ENCODE data around the gene FTH1.
"Not testable (repeated sequence)": the region's sequence is repeated elsewhere in the genome, so short reads cannot be mapped to it uniquely, and the experiment has no call there.

The FTH1 gene

DNA sequence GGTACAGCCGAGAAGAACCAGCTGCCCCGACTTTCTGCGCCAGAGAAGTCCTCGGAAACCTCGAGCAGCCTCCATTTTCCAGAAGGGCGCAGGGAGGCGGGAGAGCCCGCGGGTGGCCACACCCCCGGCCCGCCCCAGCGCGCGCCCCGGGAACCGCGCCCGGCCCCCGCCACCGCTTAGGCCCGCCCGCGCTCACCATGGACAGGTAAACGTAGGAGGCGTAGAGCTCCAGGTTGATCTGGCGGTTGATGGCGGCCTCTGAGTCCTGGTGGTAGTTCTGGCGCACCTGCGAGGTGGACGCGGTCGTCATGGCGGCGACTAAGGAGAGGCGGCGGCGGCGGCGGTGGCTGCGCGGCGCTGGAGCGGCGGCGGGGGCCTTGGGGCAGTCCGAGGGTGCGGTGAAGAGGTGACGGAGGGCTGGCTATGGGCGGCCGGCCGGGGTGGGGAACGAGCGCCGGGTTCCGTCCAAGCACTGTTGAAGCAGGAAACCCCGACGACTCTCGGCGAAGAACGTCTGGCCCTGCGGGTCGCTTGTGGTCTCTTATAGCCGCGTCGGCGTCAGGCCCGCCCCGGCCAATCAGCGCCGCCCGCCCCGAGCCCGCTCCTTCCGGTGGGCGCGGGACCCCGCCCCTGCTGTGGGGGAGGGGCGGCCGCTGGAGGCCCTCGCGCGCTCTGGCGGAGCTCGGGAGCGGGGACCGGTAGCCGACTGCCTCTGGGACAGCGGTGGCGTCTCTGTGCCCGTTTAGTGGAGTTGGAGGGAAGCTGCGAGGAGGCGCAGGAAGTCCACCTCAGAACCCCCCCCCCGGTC, at the start of gene FTH1:
FTH1 (minus strand) TSS at position 519 of the 808 bp plus-strand sequence; CDS start at position 310, 209 bp downstream.
- peak; percentile 93 for DNase-seq (ENCODE audit: low spot score)

DNA sequence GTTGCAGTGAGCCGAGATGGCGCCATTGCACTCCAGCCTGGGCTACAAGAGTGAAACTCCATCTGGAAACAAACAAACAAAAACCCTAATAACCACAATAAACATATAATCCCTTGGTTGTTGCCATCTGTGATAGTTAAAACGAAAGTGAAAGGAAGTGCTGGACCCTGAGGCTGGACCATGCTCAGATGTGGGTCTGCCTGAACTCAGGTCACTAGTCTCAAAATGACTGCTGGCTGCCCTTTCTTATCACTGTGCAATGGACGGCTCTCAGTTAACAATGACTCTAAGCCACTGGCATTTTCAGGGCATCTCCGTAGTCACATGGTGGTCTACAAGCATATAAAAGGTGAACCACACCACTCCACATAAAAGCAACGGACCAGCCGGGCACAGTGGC, 48.2 kb upstream of the FTH1 start:
- DNase-seq (ENCODE audit: low spot score) = no peak

DNA sequence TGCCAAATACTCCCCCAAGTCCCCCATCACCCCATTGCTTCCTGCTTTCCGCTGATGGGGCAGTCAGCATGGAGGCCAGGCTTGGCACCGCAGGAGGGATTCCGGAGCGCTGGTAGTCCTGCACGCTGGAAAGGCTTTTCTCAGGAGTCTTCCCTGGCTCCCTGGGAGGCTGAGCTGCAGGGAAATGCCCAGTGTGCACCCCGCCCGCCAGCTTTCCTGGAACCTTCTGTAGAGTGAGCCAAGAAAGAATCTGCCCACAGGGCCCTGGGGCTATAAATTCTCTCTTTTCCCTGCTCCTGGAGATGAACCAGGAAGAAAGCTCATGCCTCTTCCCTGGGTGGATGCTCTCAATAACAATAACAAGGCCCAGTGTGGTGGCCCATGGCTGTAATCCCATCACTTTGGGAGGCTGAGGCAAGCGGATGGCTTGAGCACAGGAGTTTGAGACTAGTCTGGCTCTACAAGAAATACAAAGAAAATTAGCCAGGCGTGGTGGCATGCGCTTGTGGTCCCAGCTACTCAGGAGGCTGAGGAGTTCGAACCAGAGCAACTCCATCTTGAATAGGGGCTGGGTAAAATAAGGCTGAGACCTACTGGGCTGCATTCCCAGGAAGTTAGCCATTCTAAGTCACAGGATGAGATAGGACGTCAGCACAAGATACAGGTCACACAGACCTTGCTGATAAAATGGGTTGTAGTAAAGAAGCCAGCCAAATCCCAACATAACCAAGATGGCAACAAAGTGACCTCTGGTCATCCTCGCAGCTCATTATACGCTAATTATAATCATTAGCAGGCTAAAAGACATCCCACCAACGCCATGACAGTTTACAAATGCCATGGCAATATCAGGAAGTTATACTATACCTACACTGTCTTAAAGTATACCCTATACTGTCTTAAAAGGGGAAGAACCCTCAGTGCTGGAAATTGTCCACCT, 46.4 kb upstream of the FTH1 start:
- DNase-seq (ENCODE audit: low spot score) = no peak

DNA sequence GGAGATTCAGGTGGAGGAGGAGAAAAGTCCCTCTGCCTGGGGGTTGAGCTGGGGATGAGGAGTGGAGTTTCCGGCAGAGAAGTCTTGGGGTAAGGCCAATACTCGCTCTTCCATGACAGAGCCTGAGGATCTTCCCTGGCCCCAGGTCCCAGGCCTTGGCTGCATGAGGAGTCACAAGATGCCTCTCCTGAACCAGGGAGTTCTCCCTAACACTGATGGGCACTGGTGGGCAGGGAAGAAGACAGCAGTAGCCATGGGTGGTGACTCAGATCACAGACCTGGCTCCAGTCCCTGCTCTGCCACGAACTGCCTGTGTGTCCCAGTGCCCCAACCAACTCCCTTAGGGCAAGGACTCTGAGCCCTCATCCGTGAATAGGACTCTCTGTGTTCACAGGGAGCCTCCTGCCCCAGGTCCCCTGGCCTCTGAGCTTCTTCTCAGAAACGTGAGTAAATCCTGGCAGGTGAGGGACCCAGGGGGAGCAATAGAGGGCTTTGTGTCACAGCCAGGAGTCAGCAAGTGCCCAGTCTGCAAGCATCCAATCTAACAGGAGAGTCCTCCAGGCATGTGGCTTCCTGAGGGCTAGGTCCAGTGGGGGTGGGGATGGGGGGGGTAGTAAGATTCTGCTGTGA, 45.5 kb upstream of the FTH1 start:
- peak; percentile 23 for DNase-seq (ENCODE audit: low spot score)

DNA sequence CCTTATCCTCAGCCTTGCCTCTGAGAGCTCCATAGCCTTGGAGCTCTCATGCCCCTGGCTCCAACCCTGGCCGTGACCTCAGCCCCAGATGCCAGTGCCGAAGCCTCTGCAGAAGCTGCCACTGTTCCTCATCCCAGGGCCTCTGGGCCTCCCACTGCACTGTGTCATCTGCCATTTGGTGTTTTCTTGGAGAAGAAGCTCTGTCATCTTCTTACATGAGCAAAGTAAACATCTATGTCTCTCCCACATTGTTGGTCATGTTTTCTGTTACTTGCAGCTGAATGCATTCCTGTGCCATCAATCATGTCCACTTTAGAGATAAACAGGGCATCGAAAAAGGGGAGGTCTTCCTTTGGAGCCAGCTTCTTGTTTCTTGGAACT, 45.0 kb upstream of the FTH1 start:
- no peak for DNase-seq (ENCODE audit: low spot score)

DNA sequence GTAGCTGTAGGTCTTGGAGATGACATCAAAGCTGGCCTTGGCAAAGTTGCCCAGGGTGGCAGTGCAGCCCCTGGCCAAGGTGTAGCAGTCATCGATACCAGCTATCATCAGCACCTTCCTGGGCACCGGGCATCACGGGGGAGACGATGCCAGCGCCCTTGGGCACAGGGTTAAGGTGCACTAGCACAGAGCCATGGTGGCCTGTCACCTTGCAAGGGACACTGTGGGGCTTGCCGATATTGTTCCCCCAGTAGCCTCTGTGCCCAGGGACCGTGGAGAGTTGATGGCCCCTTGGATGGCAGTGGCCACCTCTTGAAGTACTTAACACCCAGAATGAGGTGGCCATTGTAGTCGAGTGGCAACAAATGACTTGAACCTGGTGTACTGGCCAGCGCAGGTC, 44.4 kb upstream of the FTH1 start:
- no peak for DNase-seq (ENCODE audit: low spot score)

DNA sequence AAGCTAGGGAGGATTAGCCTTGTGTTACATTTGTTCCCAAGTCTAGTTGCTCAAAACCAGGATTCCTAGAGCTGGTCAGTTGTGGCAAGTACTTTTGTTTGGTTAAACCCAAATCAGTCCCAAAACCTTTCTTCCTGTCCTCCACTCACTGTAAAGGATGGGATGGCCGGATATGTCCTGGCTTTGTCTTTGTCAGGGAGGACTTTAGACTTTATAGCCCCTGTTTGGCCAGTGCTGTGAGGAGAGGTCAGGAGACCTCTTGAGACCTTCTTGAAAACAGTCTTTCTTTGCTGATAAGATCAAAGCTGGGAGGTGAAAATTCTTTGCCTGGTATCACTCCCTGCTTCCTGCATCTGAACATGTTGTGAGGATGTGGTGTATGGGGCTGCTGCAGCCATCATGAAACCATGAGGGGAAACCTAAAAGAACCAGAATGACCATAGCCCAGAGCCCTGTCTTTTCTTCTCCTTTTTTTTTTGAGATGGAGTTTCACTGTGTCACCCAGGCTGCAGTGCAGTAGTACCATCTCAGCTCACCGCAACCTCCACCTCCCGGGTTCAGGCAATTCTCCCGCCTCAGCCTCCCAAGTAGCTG, 43.6 kb upstream of the FTH1 start:
- DNase-seq (ENCODE audit: low spot score) = no peak

DNA sequence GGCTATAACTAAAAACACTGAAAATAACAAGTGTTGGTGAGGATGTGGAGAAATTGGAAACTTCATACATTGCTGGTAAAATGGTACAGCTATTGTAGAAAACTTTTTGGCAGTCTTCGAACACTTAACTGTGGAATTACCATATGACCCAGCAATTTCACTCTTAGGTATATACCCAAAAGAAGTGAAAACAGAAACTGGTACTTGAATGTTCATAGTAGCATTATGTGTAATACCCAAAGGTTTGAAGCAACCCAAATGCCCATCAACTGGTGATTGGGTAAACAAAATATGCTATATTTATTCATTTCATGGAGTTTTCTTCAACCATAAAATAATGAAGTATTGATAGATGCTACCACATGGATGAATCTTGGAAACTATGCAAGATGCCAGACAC, 40.8 kb upstream of the FTH1 start:
- DNase-seq (ENCODE audit: low spot score) = no peak

DNA sequence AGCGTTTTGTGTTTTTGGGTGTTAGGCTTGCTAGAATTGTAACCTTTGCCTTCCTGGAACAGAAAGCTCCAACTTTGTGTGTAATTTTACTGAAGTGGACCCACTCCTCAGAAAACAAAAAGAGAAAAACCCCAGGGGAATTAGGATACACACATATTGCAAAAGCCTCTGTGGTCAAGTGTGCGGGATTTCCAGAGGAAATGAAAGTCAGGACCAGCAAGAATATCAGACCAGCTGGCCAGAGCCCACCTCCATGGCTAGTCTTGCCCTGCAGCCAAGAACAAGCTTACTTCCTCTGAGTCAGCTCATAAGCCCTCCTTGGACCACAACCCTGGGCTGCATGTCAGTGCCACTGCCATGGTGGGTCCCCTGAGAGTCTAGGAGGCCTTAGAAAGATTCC, 37.0 kb upstream of the FTH1 start:
- DNase-seq (ENCODE audit: low spot score) = peak; percentile 34

DNA sequence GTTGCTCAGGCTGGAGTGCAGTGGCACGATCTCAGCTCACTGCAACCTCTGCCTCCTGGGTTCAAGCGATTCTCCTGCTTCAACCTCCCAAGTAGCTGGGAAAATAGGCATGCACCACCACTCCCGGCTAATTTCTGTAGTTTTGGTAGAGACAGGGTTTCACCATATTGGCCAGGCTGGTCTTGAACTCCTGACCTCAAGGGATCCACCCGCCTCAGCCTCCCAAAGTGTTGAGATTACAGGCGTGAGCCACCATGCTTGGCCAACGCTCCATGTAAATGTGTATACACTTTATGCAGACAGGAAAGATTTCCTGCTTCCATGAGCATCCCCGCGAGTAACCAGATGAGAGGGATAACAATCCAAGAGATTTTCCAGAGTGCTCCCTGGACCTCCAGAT, 34.8 kb upstream of the FTH1 start:
- not testable (repeated sequence) for DNase-seq (ENCODE audit: low spot score)

DNA sequence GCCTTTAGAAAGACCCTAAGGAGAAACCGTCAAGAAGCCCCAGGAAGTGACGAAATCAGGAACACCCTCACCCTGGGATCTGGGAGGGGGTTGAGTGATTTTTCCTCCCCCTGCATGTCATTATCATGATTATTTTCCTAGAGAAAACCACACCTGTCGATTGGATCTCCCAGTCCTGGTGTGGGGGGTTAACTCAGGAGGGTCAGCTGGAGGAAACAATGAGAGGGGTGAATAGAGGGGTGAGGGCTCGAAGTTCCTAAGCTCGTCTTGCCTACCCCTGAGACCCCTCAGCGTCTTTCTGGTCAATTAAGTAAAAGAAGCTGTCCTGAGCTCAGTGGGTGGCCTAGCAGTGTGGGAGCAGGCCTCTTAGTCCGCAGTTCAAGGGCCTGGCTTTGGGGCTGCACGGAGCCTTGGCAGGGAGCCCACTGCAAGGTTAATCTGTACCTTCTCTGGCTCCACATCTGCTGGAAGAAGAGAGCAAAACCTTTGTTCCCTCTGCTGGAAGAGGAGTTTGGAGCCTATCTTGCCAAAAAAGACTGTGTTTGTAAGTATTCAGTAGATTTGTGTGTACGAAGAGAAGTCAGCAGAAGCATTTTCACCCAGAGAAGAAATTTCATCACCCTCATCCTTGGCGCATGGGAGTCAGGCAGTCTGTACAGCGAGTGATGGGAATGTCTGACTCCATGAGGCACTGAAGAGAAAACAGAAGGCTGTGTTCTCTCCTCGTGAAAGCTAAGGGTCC, 34.2 kb upstream of the FTH1 start:
- DNase-seq (ENCODE audit: low spot score) = no peak

DNA sequence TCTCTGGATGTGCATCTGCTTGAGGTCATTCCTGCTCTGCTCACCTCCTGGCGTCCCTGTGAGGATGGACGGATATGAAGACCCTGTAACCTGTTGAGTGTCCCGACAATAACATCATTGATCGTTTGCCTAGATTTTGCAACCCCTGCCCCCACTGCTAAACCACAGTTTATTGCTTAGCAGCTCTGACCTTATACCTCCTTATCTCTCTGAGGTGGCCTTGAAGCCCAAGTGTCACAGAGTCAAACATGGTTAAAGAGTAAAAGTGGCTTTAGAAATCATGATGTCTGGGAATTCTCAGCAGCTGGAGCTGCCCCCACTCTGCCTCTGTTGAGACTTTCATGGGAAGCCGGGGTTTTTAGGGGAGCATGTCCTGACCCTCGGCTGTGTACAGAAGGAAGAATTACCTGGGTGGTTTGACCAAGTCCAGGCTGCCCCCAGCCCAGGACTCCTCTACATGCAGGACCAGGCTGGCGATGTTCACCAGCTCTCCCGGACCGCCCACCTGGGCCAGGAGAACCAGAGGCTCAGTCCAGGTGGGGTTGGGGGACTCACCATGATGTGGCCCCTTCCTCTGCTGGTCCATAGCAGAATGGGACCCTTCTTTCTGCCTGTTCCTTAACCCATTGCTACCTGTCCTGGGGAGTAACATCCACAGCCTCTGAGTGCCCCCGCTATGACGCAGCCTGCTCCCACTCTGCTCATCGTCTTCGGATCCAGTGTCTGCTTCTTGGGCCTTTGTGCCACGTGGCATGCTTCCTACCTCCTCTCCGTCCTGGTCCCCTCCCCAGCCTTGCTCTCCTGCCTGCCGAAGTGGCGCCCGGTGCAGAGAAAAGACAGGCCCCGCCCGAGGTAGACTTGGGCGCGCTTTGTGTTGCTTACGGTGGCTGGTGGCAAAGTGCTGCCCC, 33.4 kb upstream of the FTH1 start:
- DNase-seq (ENCODE audit: low spot score) = no peak

DNA sequence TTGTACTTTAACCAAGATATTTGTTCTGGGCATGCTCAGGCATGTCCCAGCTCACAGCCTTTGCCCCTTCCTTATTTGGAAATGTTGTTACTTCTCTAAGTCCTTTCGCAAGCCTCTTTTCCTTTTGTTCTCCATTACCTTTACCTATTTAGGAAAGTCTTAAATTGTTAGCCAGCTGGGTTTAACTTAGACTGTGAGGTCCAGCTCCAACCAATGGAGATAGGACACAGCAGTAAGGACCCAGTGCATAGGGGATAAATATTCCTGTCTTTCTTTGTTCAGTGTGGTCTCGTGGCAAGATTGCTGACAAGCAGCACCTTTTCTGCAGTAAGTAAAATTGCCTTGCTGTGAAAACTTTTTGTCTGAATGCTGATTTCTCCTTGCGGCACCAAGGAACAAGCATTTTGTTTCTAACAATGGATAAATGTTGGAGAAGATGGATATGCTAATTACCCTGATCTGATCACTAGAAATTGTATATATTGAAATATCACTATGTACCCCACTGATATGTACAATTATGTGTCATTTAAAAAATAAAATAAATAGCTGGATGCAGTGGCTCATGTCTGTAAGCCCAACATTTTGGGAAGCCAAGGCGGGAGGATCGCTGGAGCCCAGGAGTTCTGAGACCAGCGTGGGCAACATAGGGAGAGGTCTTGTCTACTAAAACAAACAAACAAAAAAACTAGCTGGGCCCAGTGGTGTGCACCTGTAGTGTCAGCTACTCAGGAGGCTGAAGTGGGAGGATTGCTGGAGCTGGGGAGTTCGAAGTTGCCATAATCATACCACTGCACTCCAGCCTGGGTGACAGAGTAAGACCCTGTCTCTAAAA, 31.9 kb upstream of the FTH1 start:
- no peak for DNase-seq (ENCODE audit: low spot score)

DNA sequence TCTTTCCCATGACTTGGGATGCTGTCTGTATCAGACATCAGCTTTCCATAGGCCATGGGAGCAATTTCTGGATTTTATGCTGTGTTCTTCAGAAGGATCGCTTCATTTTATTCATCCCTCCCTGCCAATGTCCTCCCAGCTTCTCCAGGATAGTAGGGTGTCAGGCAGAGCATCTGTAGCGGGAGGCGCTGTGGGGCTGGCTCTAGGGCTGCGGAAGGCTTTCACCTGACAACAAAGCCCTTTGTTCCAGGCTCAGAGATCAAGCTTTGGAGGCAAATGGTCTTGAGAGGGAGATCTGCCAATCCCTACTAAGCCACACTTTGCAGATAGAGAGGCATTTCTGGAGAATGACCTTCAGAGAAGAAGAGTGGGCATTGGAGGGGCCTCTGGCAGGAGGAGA, 29.5 kb upstream of the FTH1 start:
- no peak for DNase-seq (ENCODE audit: low spot score)

DNA sequence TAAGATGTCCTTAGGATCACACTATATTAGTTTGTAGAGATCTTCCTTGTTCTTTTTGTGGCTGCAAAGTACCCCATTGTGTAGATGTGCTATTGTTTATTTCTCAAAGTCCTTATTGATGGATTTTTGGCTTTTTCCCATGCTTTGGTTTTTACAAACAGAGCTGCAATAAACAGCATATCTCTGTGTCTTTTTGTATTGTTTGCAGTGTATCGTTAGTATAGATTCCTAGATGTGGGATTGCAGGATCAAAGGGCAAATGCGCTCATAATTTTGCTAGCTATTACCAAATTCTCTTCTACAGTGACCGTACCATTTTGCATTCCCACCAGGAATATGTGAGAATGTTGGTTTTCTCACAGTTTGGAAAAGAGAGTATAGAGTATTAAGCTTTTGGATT, 27.5 kb upstream of the FTH1 start:
- no peak for DNase-seq (ENCODE audit: low spot score)

DNA sequence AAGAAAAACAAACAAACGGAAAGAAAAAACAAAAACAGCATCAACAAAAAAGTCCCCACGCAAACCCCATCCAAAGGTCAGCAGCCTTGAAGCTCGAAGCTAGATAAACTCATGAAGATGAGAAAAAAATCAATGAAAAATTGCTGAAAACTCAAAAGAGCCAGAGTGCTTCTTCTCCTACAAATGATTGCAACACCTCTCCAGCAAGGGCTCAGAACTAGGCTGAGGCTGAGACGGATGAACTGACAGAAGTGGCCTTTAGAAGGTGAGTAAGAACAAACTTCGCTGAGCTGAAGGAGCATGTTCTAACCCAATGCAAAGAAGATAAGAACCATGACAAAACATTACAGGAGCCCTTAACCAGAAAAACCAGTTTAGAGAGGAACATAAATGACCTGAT, 18.4 kb upstream of the FTH1 start:
- DNase-seq (ENCODE audit: low spot score) = no peak

DNA sequence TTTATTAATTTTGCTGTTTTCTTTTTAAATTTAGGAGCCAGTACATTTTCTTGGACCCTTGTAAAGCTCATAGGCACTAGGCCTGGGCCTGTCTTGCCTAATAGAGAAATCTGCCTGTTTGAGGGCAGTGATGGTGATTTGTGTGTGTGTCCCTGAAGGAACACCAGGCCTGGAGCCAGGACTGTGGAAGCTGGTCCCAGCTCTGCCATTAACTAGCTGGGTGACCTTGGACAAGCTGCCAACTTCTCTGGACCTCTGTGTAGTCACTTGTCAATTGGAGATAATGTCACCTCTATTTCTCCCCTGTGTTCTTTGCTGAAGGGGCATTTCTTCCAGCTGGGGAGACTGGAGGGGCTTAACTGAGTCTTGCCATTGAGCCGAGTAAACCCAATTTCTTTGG, 16.0 kb upstream of the FTH1 start:
- no peak for DNase-seq (ENCODE audit: low spot score)

DNA sequence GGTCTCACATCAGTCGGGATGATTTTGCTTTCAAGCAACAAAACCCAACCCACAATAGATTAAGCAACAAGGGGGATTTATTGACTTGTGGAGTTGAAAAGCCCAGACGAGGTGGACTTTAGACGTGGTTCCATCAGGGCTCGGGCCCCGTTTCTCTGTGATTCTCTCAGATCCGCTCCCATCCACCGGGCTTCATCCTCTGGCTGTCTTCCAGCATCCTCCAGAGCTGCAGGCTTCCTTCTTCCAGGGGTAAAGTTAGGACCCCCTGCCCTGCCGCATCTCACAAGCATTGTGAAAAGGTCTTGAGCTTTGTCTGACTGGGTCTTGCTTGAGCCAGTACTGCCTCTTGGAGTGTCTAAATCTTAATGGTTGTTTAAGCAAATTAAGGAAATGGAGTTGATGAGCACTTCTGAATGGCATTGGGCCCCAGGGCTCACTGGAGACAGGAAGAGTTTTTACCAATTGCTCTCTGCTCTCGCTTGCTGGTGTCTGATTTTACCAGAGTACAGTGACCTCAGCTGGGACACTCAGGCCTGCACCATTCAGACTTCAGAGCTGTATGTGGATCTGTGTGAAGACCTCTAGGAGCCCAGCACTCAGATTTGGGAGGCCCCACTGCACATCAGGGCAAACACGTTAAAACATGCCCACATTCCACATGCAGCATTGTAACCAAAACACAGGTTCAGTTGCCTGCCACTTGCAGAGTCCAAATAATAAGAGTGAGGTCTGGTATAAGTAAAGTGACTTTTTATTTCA, 13.5 kb upstream of the FTH1 start:
- DNase-seq (ENCODE audit: low spot score) = no peak
